Ascending aorta (tissue), 2 donors: ENCODE data around the gene ELAPOR1. TPM values are rescaled to one million over a fixed set of nuclear protein-coding genes. Genes with fewer than 3 reads are reported as not detected.
A peak's percentile ranks its signal among the peaks of the same experiment; 100 is the strongest.

ENCODE experiments used
- DNase-seq, 2 donors: peaks; one replicate each; pipeline ENCODE4 v3.0.0-alpha.2; 2019; ENCODE audit warnings: low spot score in 2 of 2
- H3K27ac ChIP-seq, 2 donors: fragments of 200-600 bp; sonication (generic); one replicate each; pipeline ENCODE4 v1.5.1; 2016 to 2017; ENCODE audit warnings: mild to moderate bottlenecking in 1 of 2
- H3K27me3 ChIP-seq: fragments of 200-600 bp; sonication (generic); one replicate; pipeline ENCODE4 v1.5.1; 2017
- H3K36me3 ChIP-seq, 2 donors: fragments of 200-600 bp; sonication (generic); one replicate each; pipeline ENCODE4 v1.5.1; 2016
- H3K4me1 ChIP-seq, 2 donors: fragments of 200-600 bp; sonication (generic); one replicate each; pipeline ENCODE4 v1.5.1; 2016 to 2017; ENCODE audit warnings: mild to moderate bottlenecking in 1 of 2
- H3K4me3 ChIP-seq, 2 donors: fragments of 200-600 bp; sonication (generic); one replicate each; pipeline ENCODE4 v1.5.1; 2016 to 2017; ENCODE audit warnings: mild to moderate bottlenecking in 1 of 2
- H3K9me3 ChIP-seq, 2 donors: fragments of 200-600 bp; sonication (generic); one replicate each; pipeline ENCODE4 v1.5.1; 2016
- intact Hi-C: fragments of 100-400 bp; cut with DNase I; formaldehyde crosslinking; loops from one replicate; pipeline ENCODE4 v1.15.1; 2023
- total RNA-seq: library from RNA; depleted of rRNA; stranded (reverse); fragments of >200 nt; gene quantifications from one replicate; pipeline ENCODE4 v1.1.0, GENCODE V29; 2016
- TF ChIP-seq, protein P1 (sequence below), 3 experiments: fragments of 200-600 bp in 2 of 3; fragments of 450-650 bp in 1 of 3; sonication (generic) in 2 of 3; IDR thresholded peaks; one replicate each; pipeline ENCODE4 v1.5.1; 2016 to 2019; ENCODE audit warnings: antibody characterized with exemption in 3 of 3, mild to moderate bottlenecking in 1 of 3, moderate library complexity in 1 of 3

The ELAPOR1 gene
- total RNA-seq, 1 donor from 2014 or later = not detected

DNA sequence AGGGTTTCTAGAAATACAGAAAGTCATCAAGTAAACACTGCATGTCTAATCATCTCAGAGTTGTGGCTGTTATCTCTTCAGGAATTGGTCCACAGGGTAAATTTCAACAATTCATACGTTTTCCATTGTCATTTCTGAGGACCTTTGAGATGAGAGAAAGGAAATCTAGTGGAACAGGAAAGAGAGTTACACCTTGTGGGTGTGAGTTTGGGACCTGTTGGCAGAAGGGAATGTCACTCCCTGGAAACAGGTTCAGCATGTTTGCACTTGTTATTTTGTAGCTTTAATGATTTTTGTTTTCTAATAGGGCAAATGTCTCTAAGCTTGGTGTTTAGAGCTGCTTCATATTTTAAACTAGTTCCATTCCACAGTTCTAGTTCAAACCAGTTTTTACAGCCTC lies 17.8 kb upstream of the ELAPOR1 start:
- H3K27ac ChIP-seq = no peak overlapping the region
- intact Hi-C loops = no loop called here
- H3K4me1 ChIP-seq = peaks cover 5 to 22% of the 10 kb centered on the region in 2 donors

DNA sequence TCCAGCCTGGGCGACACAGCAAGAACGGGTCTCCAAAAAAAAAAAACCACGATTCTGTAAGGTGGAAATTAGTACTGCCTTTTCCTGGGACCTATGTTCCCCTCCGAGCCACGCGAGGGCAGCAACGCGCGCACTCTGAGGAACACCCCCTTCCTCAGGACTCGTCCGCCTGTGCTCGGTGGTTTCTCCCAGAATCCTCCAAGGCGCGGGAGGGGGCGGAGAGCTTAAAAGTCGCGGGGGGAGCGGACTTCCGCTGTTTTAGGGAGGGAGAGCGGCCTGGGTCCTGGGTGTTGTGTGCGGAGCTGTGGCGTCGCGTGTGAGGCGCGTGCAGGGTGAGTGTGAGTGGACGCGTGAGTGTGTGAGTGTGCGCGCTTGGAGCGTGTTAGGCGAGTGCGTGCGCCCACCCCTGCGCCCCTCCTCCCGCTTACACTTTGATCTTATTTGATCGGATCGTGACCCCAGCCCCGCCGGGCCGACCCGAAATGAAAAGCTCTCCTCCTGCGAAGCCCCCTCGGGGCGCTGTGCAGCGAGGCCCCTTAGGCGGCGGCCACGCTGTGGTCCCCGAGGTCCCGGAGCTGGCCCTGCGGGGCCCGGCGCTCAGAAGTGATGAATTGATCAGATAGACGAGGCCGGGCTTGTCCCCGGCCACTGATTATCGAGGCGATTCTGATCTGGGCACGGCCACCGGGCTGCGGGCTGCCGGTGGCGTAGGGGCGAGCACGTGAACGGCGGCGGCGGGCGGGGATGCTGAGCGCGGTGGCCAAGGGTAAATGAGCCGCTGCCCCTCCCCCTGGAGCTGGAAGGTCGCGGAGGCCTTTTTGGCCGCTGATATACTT lies 13.8 kb upstream of the ELAPOR1 start:
- intact Hi-C loops = loop anchor here (1.0 to 2.0 kb wide), 3 partner anchors 12 to 57 kb away; partner anchors contain the start of genes TAF13 and WDR47
- Histone ChIP-seq H3K36me3 (no peaks in the 10 kb centered on the region), H3K9me3 (no peaks in the 10 kb centered on the region), H3K27ac (peak overlapping the region; percentile 96), H3K4me3 (peak overlapping the region; percentile 79 to 90), H3K27me3 (no peaks in the 10 kb centered on the region), H3K4me1 (peaks cover 0 to 2% of the 10 kb centered on the region in 2 donors)
- TF ChIP-seq, protein P1, sequence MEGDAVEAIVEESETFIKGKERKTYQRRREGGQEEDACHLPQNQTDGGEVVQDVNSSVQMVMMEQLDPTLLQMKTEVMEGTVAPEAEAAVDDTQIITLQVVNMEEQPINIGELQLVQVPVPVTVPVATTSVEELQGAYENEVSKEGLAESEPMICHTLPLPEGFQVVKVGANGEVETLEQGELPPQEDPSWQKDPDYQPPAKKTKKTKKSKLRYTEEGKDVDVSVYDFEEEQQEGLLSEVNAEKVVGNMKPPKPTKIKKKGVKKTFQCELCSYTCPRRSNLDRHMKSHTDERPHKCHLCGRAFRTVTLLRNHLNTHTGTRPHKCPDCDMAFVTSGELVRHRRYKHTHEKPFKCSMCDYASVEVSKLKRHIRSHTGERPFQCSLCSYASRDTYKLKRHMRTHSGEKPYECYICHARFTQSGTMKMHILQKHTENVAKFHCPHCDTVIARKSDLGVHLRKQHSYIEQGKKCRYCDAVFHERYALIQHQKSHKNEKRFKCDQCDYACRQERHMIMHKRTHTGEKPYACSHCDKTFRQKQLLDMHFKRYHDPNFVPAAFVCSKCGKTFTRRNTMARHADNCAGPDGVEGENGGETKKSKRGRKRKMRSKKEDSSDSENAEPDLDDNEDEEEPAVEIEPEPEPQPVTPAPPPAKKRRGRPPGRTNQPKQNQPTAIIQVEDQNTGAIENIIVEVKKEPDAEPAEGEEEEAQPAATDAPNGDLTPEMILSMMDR (IDR thresholded peaks at IDR 0.05) = peak; percentile 68 to 92 (median 87)
- peak; percentile 87 to 99 for DNase-seq

More for the DNA sequence above, 17.8 kb upstream of the ELAPOR1 start:
- DNase-seq = no peak
- Histone ChIP-seq H3K36me3 (peaks cover 14 to 20% of the 10 kb centered on the region in 2 donors), H3K4me3 (no peak overlapping the region), H3K9me3 (no peaks in the 10 kb centered on the region), H3K27me3 (no peaks in the 10 kb centered on the region)
- TF ChIP-seq, protein P1 (IDR thresholded peaks at IDR 0.05) = no peak

DNA sequence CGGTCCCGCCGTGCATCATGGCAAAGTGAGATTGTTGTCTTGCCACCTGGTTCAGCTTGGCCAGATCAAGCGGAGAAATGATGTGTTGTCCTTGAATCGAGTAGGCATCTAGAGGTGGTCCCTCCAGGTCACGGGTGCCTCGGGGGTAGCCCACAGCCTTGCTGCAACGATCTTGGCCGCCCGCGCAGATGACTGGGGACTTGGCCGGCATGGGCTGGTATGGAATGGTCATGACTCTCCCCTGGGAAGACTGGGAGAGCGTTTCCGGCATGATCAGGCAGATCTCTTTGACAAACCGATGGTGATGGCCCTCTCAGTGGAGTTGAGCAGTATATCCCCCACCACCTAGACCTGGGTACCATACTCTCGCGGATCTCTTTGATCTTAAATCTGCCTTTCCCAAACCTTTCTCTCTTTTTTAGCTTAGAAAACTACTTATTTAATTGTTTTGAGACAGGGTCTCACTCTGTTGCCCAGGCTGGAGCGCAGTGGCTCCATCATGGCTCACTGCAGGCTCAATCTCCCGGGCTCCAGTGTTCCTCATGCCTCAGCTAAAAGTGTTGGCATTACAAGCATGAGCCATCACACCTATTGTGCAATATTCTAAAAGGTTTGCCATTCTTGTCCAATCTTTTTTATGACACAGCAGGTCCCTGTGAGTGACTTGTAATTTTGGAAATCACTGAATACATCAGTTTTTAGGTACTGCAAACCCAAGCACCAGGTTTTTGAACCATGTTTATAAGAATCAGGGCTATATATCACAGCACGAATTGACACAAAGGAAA lies 9.4 kb upstream of the ELAPOR1 start:
- TF ChIP-seq, protein P1 (IDR thresholded peaks at IDR 0.05) = no peak
- H3K4me3 ChIP-seq = no peak overlapping the region
- intact Hi-C loops = no loop called here

DNA sequence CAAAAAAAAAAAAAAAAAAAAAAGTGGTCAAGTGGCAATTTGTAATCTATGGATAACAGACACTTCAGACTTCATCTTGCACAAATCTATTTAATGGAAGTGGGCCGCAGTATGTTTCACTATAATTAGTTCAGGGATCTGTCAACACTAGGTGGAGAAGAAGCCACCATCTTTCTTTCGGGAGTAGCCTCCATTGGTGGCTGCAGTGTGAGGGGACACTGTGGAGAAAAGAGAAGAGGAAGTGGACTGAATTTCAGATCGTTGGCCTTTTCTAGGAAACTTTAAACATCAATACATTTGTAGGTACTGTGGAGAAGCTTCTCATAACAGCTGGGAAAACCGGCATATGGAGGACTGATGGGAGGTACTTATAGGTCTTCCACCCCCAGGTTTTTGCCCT lies 8.0 kb upstream of the ELAPOR1 start:
- Histone ChIP-seq H3K36me3 (no peaks in the 10 kb centered on the region), H3K9me3 (no peaks in the 10 kb centered on the region), H3K27ac (no peak overlapping the region), H3K4me3 (no peak overlapping the region), H3K4me1 (peaks cover 0 to 2% of the 10 kb centered on the region in 2 donors), H3K27me3 (no peaks in the 10 kb centered on the region)
- intact Hi-C loops = no loop called here
- DNase-seq = peak in 1 of 2 donors; percentile 8
- TF ChIP-seq, protein P1 (IDR thresholded peaks at IDR 0.05) = no peak

More for the DNA sequence above, 9.4 kb upstream of the ELAPOR1 start:
- H3K27ac ChIP-seq = no peak overlapping the region
- H3K27me3 ChIP-seq = no peaks in the 10 kb centered on the region
- H3K36me3 ChIP-seq = no peaks in the 10 kb centered on the region
- peaks cover 0 to 2% of the 10 kb centered on the region in 2 donors for H3K4me1 ChIP-seq
- no peaks in the 10 kb centered on the region for H3K9me3 ChIP-seq
- DNase-seq = peak in 1 of 2 donors; percentile 49

DNA sequence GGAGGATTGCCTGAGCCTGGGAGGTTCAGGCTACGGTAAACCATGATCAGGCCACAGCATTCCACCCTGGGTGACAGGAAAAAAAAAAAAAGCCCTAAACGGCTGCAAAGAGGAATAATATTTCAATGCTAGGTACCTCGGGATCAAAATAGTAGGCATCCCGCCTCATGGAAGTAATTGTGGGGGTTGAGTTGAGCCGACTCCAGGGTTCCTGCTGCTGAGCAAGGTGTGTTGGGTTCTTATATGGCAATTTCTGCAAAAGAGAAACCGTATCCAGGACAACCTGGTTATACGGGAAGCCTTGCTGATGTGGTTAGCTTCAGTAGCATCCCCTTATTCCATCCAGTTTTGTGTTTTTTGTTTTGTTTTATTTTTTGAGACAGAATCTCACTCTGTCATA lies 6.1 kb upstream of the ELAPOR1 start:
- Histone ChIP-seq H3K4me1 (no peaks in the 10 kb centered on the region), H3K4me3 (no peak overlapping the region), H3K27me3 (no peaks in the 10 kb centered on the region), H3K27ac (no peak overlapping the region), H3K9me3 (no peaks in the 10 kb centered on the region), H3K36me3 (no peaks in the 10 kb centered on the region)
- TF ChIP-seq, protein P1 (IDR thresholded peaks at IDR 0.05) = no peak
- no peak for DNase-seq
- intact Hi-C loops = no loop called here
